ENCODE measurements around the gene TNPO3. TPM values are rescaled to one million over a fixed set of nuclear protein-coding genes. Genes with fewer than 3 reads are reported as not detected.

TNPO3 gene
- total RNA-seq, 1 donor from 2014 or later = 96.2 TPM

GRCh38 chr7:128932862-128933179 is 122.1 kb downstream of the TNPO3 start:
- no peaks in the 10 kb centered on the region for H3K79me2 ChIP-seq (ENCODE audit: low read depth)
- Mint-ChIP-seq H3K27me3 (ENCODE audit: insufficient read depth, low read depth) (peaks cover 25% of the 10 kb centered on the region), H3K4me3 (no peak overlapping the region), H3K27ac (no peak overlapping the region), H3K36me3 (peaks cover 4% of the 10 kb centered on the region), H3K9me3 (peaks cover 4% of the 10 kb centered on the region), H3K4me1 (peaks cover 8% of the 10 kb centered on the region)
- no peak overlapping the region for H3K9ac ChIP-seq
- H3K9me3 ChIP-seq (ENCODE audit: low read depth) = no peaks in the 10 kb centered on the region
- no peak overlapping the region for H2AFZ ChIP-seq (replicated peaks)
- no peak overlapping the region for H3K4me3 ChIP-seq
- peaks cover 6% of the 10 kb centered on the region for H3F3A ChIP-seq (ENCODE audit: low read depth)
- no peaks in the 10 kb centered on the region for H3K4me1 ChIP-seq
- H3K27me3 ChIP-seq = peaks cover 37% of the 10 kb centered on the region
- TF ChIP-seq EZH2phosphoT487 (IDR thresholded peaks at IDR 0.05) = no peak
- no peak for TF ChIP-seq EZH2 (IDR thresholded peaks at IDR 0.05)
- no peak for TF ChIP-seq CTCF (IDR thresholded peaks at IDR 0.05)
- H3K36me3 ChIP-seq = no peaks in the 10 kb centered on the region
- H4K20me1 ChIP-seq (ENCODE audit: low read depth) = no peaks in the 10 kb centered on the region
- no peak overlapping the region for H3K27ac ChIP-seq
- no peak overlapping the region for H3K4me2 ChIP-seq
- DNase-seq (ENCODE audit: low spot score) = no peak

GRCh38 chr7:128931965-128932861 is 122.7 kb downstream of the TNPO3 start:
- no peaks in the 10 kb centered on the region for H3K9me3 ChIP-seq (ENCODE audit: low read depth)
- no peak for TF ChIP-seq EZH2phosphoT487 (IDR thresholded peaks at IDR 0.05)

GRCh38 chr7:128931190-128931798 is 123.6 kb downstream of the TNPO3 start:
- Histone ChIP-seq H3K4me2 (no peak overlapping the region), H4K20me1 (ENCODE audit: low read depth) (no peaks in the 10 kb centered on the region), H3K27ac (no peak overlapping the region), H3K27me3 (peaks cover 21% of the 10 kb centered on the region), H3K79me2 (ENCODE audit: low read depth) (no peaks in the 10 kb centered on the region), H2AFZ (replicated peaks) (no peak overlapping the region), H3K36me3 (no peaks in the 10 kb centered on the region), H3K9me3 (ENCODE audit: low read depth) (no peaks in the 10 kb centered on the region), H3K9ac (no peak overlapping the region), H3K4me1 (no peaks in the 10 kb centered on the region), H3K4me3 (no peak overlapping the region), H3F3A (ENCODE audit: low read depth) (no peaks in the 10 kb centered on the region)
- TF ChIP-seq EZH2 (IDR thresholded peaks at IDR 0.05) (no peak), EZH2phosphoT487 (IDR thresholded peaks at IDR 0.05) (no peak), CTCF (IDR thresholded peaks at IDR 0.05) (no peak)
- H3K27me3 Mint-ChIP-seq (ENCODE audit: insufficient read depth, low read depth) = peaks cover 13% of the 10 kb centered on the region
- H3K36me3 Mint-ChIP-seq = no peaks in the 10 kb centered on the region
- DNase-seq (ENCODE audit: low spot score) = no peak
- H3K27ac Mint-ChIP-seq = no peak overlapping the region
- H3K9me3 Mint-ChIP-seq = no peaks in the 10 kb centered on the region
- peaks cover 3% of the 10 kb centered on the region for H3K4me1 Mint-ChIP-seq
- H3K4me3 Mint-ChIP-seq = no peak overlapping the region

More at GRCh38 chr7:128931965-128932861, 122.7 kb downstream of the TNPO3 start:
- no peak overlapping the region for H2AFZ ChIP-seq (replicated peaks)
- peaks cover 6% of the 10 kb centered on the region for H3F3A ChIP-seq (ENCODE audit: low read depth)
- H3K4me1 ChIP-seq = no peaks in the 10 kb centered on the region
- no peak overlapping the region for H3K4me3 ChIP-seq
- no peak overlapping the region for H3K4me2 ChIP-seq
- H3K36me3 ChIP-seq = no peaks in the 10 kb centered on the region
- H3K79me2 ChIP-seq (ENCODE audit: low read depth) = no peaks in the 10 kb centered on the region
- no peak overlapping the region for H3K4me3 Mint-ChIP-seq
- no peak overlapping the region for H3K27ac Mint-ChIP-seq
- H3K36me3 Mint-ChIP-seq = peaks cover 4% of the 10 kb centered on the region
- H3K27me3 Mint-ChIP-seq (ENCODE audit: insufficient read depth, low read depth) = peaks cover 22% of the 10 kb centered on the region
- H3K4me1 Mint-ChIP-seq = peaks cover 8% of the 10 kb centered on the region
- DNase-seq (ENCODE audit: low spot score) = no peak
- H3K27me3 ChIP-seq = peaks cover 30% of the 10 kb centered on the region
- H3K27ac ChIP-seq = no peak overlapping the region
- H4K20me1 ChIP-seq (ENCODE audit: low read depth) = no peaks in the 10 kb centered on the region
- H3K9me3 Mint-ChIP-seq = peaks cover 4% of the 10 kb centered on the region
- H3K9ac ChIP-seq = no peak overlapping the region

Measured in neural progenitor cell (in vitro differentiated cells).